SU-DHL-6 (cell line): ENCODE measurements around the gene NT5DC1.

Source experiments
- EZH2phosphoT487 ChIP-seq: fragments of 200-600 bp; sonication (generic), shearing (Covaris generic); conservative IDR thresholded peaks from 2 replicates; pipeline ENCODE4 v1.6.1; 2018; ENCODE audit warnings: mild to moderate bottlenecking, antibody characterized with exemption, low read length, moderate library complexity, mixed read lengths
- TF ChIP-seq, protein P1 (sequence below): fragments of 200-600 bp; sonication (generic); IDR thresholded peaks from one replicate; pipeline ENCODE4 v1.5.1; 2017; ENCODE audit warnings: antibody characterized with exemption, mild to moderate bottlenecking, low read length, moderate library complexity; ENCODE audit not compliant: insufficient read depth, poor library complexity, severe bottlenecking

DNA sequence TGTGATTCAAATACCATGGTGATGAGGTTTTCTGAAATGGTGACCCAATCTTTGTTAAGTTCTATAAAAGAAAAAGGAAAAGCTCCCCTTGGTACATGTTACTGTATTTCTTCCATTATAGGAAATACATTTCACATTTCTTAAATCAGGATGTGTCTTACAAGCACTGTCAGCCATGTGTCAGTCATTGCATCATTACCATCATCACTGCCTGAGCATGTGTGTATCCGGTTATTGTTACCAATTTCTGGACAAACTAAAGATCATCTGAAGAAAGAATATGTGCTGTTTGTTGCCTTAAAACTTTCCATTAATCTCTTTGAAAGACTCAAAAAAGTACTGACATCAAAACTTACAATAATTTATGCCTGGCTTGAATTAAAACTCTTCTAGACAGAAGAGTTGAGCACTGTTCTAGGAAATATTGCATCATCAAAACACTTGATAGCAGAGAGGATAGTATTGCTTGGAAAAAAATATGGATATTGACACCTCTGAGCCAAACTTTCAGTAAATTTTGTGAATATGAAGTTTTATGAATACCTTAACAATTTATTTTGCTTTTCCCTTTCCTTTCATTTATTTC is 186.2 kb downstream of the NT5DC1 start:
- TF ChIP-seq, protein P1, sequence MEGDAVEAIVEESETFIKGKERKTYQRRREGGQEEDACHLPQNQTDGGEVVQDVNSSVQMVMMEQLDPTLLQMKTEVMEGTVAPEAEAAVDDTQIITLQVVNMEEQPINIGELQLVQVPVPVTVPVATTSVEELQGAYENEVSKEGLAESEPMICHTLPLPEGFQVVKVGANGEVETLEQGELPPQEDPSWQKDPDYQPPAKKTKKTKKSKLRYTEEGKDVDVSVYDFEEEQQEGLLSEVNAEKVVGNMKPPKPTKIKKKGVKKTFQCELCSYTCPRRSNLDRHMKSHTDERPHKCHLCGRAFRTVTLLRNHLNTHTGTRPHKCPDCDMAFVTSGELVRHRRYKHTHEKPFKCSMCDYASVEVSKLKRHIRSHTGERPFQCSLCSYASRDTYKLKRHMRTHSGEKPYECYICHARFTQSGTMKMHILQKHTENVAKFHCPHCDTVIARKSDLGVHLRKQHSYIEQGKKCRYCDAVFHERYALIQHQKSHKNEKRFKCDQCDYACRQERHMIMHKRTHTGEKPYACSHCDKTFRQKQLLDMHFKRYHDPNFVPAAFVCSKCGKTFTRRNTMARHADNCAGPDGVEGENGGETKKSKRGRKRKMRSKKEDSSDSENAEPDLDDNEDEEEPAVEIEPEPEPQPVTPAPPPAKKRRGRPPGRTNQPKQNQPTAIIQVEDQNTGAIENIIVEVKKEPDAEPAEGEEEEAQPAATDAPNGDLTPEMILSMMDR: no peak
- TF ChIP-seq EZH2phosphoT487: no peak
